ENCODE measurements around the gene OPALIN. TPM values are rescaled to one million over a fixed set of nuclear protein-coding genes. Genes with fewer than 3 reads are reported as not detected.

OPALIN gene
- total and polyA plus RNA-seq, 10 of the 15 experiments (the other 5 are each of a cell fraction or from before 2014, with no cell fraction given), result not detected

GRCh38 chr10:96346295-96346694 is 12.5 kb downstream of the OPALIN start:
- ChIA-PET RAD21 (ENCODE audit: unreplicated experiment) (no interaction called here), CTCF (interaction anchor here (2.7 to 3.6 kb wide), 2 partner anchors 12 to 25 kb away, joined by 13 to 18 read pairs; no protein-coding TSS in a partner anchor), POLR2A (no interaction called here), SMC1A (ENCODE audit: uncharacterized antibody, unreplicated experiment) (no interaction called here)
- H3K9ac ChIP-seq (ENCODE audit: control insufficient read depth, insufficient read depth, low read length), result no peak overlapping the region
- H3K9me3 ChIP-seq (replicated peaks; ENCODE audit: control insufficient read depth, insufficient read depth, low read length), result peaks cover 8% of the 10 kb centered on the region; the same call in 1 of the 3 replicates
- no peaks in the 10 kb centered on the region for H4K20me1 ChIP-seq (ENCODE audit: control insufficient read depth, insufficient read depth)
- ATAC-seq (no peak), DNase-seq (ENCODE audit: low read depth, low spot score) (no peak), FAIRE-seq (no peak)
- no peaks in the 10 kb centered on the region for H3K27me3 ChIP-seq (replicated peaks in 1 of 2; ENCODE audit: control insufficient read depth in 2 of 2, insufficient read depth in 2 of 2, low read length in 1 of 2)
- WGBS (ENCODE audit: insufficient coverage, insufficient replicate concordance, low lambda C conversion rate, missing lambda C conversion rate), result 33% methylated on average over 1 of the region's 1 CpG
- H2AFZ ChIP-seq (ENCODE audit: control insufficient read depth, low read depth, low read length), result no peak overlapping the region
- in situ Hi-C loops (cut with MboI), result no loop called here
- TF ChIP-seq JUNB (IDR thresholded peaks at IDR 0.05) (no peak), ESRRA (IDR thresholded peaks at IDR 0.05; ENCODE audit: low read length) (no peak), ASH2L (IDR thresholded peaks at IDR 0.05; ENCODE audit: borderline replicate concordance, low read depth) (no peak), IRF3 (IDR thresholded peaks at IDR 0.05) (no peak), SMAD1 (IDR thresholded peaks at IDR 0.05; ENCODE audit: low read depth, partially characterized antibody) (no peak), ETV6 (conservative IDR thresholded peaks at IDR 0.05 in 1 of 2, IDR thresholded peaks at IDR 0.05 in 1 of 2; ENCODE audit: borderline replicate concordance in 1 of 2, low read depth in 1 of 2) (no peak), SIN3A (IDR thresholded peaks at IDR 0.05; ENCODE audit: low read depth, low read length) (no peak)
- TF ChIP-seq, protein P1, sequence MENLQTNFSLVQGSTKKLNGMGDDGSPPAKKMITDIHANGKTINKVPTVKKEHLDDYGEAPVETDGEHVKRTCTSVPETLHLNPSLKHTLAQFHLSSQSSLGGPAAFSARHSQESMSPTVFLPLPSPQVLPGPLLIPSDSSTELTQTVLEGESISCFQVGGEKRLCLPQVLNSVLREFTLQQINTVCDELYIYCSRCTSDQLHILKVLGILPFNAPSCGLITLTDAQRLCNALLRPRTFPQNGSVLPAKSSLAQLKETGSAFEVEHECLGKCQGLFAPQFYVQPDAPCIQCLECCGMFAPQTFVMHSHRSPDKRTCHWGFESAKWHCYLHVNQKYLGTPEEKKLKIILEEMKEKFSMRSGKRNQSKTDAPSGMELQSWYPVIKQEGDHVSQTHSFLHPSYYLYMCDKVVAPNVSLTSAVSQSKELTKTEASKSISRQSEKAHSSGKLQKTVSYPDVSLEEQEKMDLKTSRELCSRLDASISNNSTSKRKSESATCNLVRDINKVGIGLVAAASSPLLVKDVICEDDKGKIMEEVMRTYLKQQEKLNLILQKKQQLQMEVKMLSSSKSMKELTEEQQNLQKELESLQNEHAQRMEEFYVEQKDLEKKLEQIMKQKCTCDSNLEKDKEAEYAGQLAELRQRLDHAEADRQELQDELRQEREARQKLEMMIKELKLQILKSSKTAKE (IDR thresholded peaks at IDR 0.05; ENCODE audit: low read depth, poor library complexity, severe bottlenecking), result no peak
- TF ChIP-seq, protein P2, sequence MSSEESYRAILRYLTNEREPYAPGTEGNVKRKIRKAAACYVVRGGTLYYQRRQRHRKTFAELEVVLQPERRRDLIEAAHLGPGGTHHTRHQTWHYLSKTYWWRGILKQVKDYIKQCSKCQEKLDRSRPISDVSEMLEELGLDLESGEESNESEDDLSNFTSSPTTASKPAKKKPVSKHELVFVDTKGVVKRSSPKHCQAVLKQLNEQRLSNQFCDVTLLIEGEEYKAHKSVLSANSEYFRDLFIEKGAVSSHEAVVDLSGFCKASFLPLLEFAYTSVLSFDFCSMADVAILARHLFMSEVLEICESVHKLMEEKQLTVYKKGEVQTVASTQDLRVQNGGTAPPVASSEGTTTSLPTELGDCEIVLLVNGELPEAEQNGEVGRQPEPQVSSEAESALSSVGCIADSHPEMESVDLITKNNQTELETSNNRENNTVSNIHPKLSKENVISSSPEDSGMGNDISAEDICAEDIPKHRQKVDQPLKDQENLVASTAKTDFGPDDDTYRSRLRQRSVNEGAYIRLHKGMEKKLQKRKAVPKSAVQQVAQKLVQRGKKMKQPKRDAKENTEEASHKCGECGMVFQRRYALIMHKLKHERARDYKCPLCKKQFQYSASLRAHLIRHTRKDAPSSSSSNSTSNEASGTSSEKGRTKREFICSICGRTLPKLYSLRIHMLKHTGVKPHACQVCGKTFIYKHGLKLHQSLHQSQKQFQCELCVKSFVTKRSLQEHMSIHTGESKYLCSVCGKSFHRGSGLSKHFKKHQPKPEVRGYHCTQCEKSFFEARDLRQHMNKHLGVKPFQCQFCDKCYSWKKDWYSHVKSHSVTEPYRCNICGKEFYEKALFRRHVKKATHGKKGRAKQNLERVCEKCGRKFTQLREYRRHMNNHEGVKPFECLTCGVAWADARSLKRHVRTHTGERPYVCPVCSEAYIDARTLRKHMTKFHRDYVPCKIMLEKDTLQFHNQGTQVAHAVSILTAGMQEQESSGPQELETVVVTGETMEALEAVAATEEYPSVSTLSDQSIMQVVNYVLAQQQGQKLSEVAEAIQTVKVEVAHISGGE (CRISPR knock-in tag; IDR thresholded peaks at IDR 0.05), result no peak
- TF ChIP-seq, protein P3, sequence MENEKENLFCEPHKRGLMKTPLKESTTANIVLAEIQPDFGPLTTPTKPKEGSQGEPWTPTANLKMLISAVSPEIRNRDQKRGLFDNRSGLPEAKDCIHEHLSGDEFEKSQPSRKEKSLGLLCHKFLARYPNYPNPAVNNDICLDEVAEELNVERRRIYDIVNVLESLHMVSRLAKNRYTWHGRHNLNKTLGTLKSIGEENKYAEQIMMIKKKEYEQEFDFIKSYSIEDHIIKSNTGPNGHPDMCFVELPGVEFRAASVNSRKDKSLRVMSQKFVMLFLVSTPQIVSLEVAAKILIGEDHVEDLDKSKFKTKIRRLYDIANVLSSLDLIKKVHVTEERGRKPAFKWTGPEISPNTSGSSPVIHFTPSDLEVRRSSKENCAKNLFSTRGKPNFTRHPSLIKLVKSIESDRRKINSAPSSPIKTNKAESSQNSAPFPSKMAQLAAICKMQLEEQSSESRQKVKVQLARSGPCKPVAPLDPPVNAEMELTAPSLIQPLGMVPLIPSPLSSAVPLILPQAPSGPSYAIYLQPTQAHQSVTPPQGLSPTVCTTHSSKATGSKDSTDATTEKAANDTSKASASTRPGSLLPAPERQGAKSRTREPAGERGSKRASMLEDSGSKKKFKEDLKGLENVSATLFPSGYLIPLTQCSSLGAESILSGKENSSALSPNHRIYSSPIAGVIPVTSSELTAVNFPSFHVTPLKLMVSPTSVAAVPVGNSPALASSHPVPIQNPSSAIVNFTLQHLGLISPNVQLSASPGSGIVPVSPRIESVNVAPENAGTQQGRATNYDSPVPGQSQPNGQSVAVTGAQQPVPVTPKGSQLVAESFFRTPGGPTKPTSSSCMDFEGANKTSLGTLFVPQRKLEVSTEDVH (IDR thresholded peaks at IDR 0.05; ENCODE audit: low read depth, partially characterized antibody), result no peak
- no TSS peak for BruUV-seq (replicated peaks)
- no peak overlapping the region for H3K4me2 ChIP-seq (ENCODE audit: control insufficient read depth, insufficient read depth)
- no peaks in the 10 kb centered on the region for H3K4me1 ChIP-seq (ENCODE audit: control insufficient read depth, insufficient read depth, low read length)
- no peaks in the 10 kb centered on the region for H3K36me3 ChIP-seq (ENCODE audit: control insufficient read depth in 2 of 2, insufficient read depth in 2 of 2, low read length in 1 of 2)
- H3K4me3 ChIP-seq, result no peak overlapping the region
- H3K79me2 ChIP-seq (ENCODE audit: control insufficient read depth, insufficient read depth, low read length), result no peaks in the 10 kb centered on the region
- H3K27ac ChIP-seq (ENCODE audit: control insufficient read depth, insufficient read depth), result no peak overlapping the region
- intact Hi-C loops (cut with micrococcal nuclease; ENCODE audit: unreplicated experiment), result no loop called here

Measured in GM12878 (cell line).